Trophoblast cell (in vitro differentiated cells and primary cell): ENCODE results near the gene ARFGAP2.

Experiments used
- DNase-seq, 2 donors: peaks; one replicate each; pipeline ENCODE4 v3.0.0-alpha.2; 2016
- H2AFZ ChIP-seq: 2 replicates; pipeline ENCODE4 v1.6.1; 2013; ENCODE audit warnings: low read length, moderate library complexity, mild to moderate bottlenecking; ENCODE audit not compliant: insufficient read depth, poor library complexity
- H2AK5ac ChIP-seq: 2 replicates; pipeline ENCODE4 v1.6.1; 2013; ENCODE audit warnings: mild to moderate bottlenecking, low read length
- H2BK120ac ChIP-seq: 2 replicates; pipeline ENCODE4 v1.6.1; 2013; ENCODE audit warnings: low read length, mild to moderate bottlenecking, moderate library complexity; ENCODE audit not compliant: insufficient read depth, poor library complexity
- H2BK12ac ChIP-seq: 2 replicates; pipeline ENCODE4 v1.6.1; 2013; ENCODE audit warnings: mild to moderate bottlenecking, low read length, moderate library complexity
- H2BK5ac ChIP-seq: 2 replicates; pipeline ENCODE4 v1.6.1; 2013; ENCODE audit warnings: low read length, low read depth, moderate library complexity, mild to moderate bottlenecking; ENCODE audit not compliant: poor library complexity
- H3K14ac ChIP-seq: 2 replicates; pipeline ENCODE4 v1.6.1; 2013; ENCODE audit warnings: mild to moderate bottlenecking, low read length
- H3K18ac ChIP-seq: 2 replicates; pipeline ENCODE4 v1.6.1; 2013; ENCODE audit warnings: mild to moderate bottlenecking, low read length
- H3K23ac ChIP-seq: 2 replicates; pipeline ENCODE4 v1.6.1; 2013; ENCODE audit warnings: low read length
- H3K27ac ChIP-seq: 2 replicates; pipeline ENCODE4 v1.5.1; 2013; ENCODE audit warnings: low read depth, mild to moderate bottlenecking, inconsistent platforms, low read length, moderate library complexity
- H3K27me3 ChIP-seq: 2 replicates; pipeline ENCODE4 v1.6.1; 2013; ENCODE audit warnings: inconsistent platforms, mild to moderate bottlenecking, low read length, moderate library complexity; ENCODE audit not compliant: insufficient read depth
- H3K36me3 ChIP-seq, 2 experiments: 1 replicate in 1 of 2; 2 replicates in 1 of 2; pipeline ENCODE4 v1.6.1; 2013; ENCODE audit warnings: low read length in 2 of 2, mild to moderate bottlenecking in 2 of 2, moderate library complexity in 1 of 2; ENCODE audit not compliant: insufficient read depth in 2 of 2, control insufficient read depth in 1 of 2
- H3K4ac ChIP-seq: 2 replicates; pipeline ENCODE4 v1.6.1; 2013; ENCODE audit warnings: low read depth, mild to moderate bottlenecking, low read length, moderate library complexity
- H3K4me1 ChIP-seq, 2 experiments: 1 replicate in 1 of 2; 2 replicates in 1 of 2; pipeline ENCODE4 v1.6.1; 2013; ENCODE audit warnings: low read length in 2 of 2, mild to moderate bottlenecking in 2 of 2, moderate library complexity in 1 of 2; ENCODE audit not compliant: insufficient read depth in 2 of 2, control insufficient read depth in 1 of 2
- H3K4me2 ChIP-seq: 2 replicates; pipeline ENCODE4 v1.6.1; 2013; ENCODE audit warnings: inconsistent platforms, mild to moderate bottlenecking, low read length, moderate library complexity
- H3K4me3 ChIP-seq: 2 replicates; pipeline ENCODE4 v1.5.1; 2013; ENCODE audit warnings: mild to moderate bottlenecking, low read depth, low read length, inconsistent platforms
- H3K79me1 ChIP-seq: one replicate; pipeline ENCODE4 v1.6.1; 2013; ENCODE audit warnings: low read length
- H3K79me2 ChIP-seq: 2 replicates; pipeline ENCODE4 v1.6.1; 2013; ENCODE audit warnings: low read length, mild to moderate bottlenecking; ENCODE audit not compliant: control insufficient read depth, insufficient read depth, poor library complexity
- H3K9ac ChIP-seq: 2 replicates; pipeline ENCODE4 v1.6.1; 2013; ENCODE audit warnings: mild to moderate bottlenecking, low read length
- H3K9me3 ChIP-seq: 2 replicates; pipeline ENCODE4 v1.6.1; 2013; ENCODE audit warnings: low read depth, mild to moderate bottlenecking, control low read depth, inconsistent platforms, low read length; ENCODE audit not compliant: insufficient read depth
- H4K12ac ChIP-seq: 2 replicates; pipeline ENCODE4 v1.6.1; 2013; ENCODE audit warnings: low read depth, mild to moderate bottlenecking, low read length, moderate library complexity
- H4K8ac ChIP-seq: 2 replicates; pipeline ENCODE4 v1.6.1; 2013; ENCODE audit warnings: low read depth, mild to moderate bottlenecking, low read length, moderate library complexity
- H4K91ac ChIP-seq: one replicate; pipeline ENCODE4 v1.6.1; 2013; ENCODE audit warnings: low read depth, mild to moderate bottlenecking, low read length, moderate library complexity
- WGBS: extraction: QIAGEN DNeasy Blood & Tissue Kit; methylation state at CpG from one replicate; pipeline ENCODE4 v1.1.7; 2013; ENCODE audit warnings: missing lambda C conversion rate; ENCODE audit not compliant: insufficient read length, insufficient coverage; ENCODE audit errors: extremely low coverage; 5-methylcytosine and 5-hydroxymethylcytosine counted together

ARFGAP2 gene

DNA sequence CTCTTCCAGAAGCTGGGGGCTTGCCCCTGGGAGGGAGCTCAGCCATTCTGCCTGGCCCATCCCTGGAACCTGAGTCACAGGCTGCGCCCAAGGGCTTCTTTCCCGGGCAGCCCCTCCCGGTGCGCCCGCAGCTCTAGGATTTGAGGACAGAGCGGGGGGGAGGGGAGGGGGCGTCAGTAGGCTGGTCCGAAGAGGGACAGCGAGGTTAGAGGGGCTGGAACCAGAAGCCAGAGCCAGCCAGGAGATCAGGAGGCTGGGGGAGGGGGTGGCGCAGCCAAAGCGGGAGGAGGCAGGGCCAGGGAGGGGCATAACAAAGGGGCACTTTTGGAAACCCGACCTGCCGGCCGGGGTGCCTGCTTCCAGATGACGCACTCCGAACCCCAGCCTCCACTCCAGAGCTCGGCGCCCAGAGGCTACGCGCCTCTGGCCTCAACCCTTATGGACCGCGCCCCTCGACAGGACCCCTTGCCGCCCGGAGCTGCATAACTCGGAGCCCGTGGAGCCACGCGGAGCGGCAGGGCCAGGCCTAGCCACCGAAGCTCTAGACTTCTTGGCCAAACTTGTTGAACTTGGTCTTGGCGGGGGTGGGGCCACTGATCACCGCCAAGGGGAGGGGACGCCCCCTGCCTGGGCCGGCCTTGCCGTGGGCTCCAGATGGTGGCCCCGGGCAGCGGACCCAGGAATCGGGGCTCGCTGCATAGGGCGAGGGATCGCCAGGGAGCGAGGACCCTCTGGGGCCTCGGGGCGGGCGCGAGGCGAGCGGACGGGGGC, 8.8 kb upstream of the ARFGAP2 start:
- H4K91ac ChIP-seq = peak overlapping the region; percentile 82
- H3K4ac ChIP-seq = peak overlapping the region; percentile 98
- peak; percentile 80 to 90 for DNase-seq
- peak overlapping the region; percentile 44 for H2BK12ac ChIP-seq
- peaks cover 34 to 43% of the 10 kb centered on the region in 2 experiments for H3K4me1 ChIP-seq
- peak overlapping the region; percentile 87 for H3K27ac ChIP-seq
- H3K4me3 ChIP-seq = peak overlapping the region; percentile 88
- H2BK120ac ChIP-seq = peak overlapping the region; percentile 96
- H2BK5ac ChIP-seq = peak overlapping the region; percentile 81
- peak overlapping the region; percentile 64 for H3K4me2 ChIP-seq
- no peak overlapping the region for H3K23ac ChIP-seq
- peak overlapping the region; percentile 24 for H4K12ac ChIP-seq
- H2AK5ac ChIP-seq = peak overlapping the region; percentile 38
- peaks cover 16 to 18% of the 10 kb centered on the region in 2 experiments for H3K36me3 ChIP-seq
- H3K18ac ChIP-seq = peak overlapping the region; percentile 95
- H4K8ac ChIP-seq = peak overlapping the region; percentile 77
- peak overlapping the region; percentile 81 for H2AFZ ChIP-seq
- H3K9ac ChIP-seq = peak overlapping the region; percentile 73
- no peaks in the 10 kb centered on the region for H3K27me3 ChIP-seq
- H3K79me1 ChIP-seq = peaks cover 23% of the 10 kb centered on the region
- peaks cover 22% of the 10 kb centered on the region for H3K79me2 ChIP-seq
- WGBS = no CpG with 5 or more reads among the region's 50 CpGs
- no peaks in the 10 kb centered on the region for H3K9me3 ChIP-seq
- peak overlapping the region; percentile 98 for H3K14ac ChIP-seq

DNA sequence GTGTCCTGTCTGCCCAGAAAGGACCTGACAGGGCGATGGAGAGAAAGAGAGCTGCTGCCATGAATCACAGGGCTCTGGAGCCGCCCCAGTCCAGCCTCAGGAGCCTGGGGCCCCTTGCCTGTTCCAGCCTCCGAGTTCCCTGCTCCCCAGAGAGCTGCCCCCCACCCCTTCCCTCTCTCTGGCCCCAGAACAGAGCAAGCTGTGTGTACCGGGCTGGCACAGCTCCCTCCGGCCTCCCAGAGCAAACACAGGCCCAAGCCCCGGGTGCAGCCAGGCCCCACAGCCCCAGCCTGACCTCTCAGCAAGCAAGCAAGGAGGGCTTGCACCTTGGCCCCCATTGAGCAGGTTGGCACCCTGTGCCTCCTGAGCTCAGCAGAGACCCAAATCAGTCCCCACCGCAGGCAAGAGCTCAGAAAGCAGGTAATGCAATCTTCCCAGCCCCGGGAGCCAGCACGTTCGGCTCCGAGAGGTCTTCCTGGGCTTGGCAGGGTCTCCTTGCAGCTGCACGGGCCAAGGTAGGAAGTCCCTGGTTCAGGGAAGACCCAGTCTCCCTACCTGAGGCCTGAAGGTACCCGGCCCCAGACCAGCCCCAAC, 8.1 kb upstream of the ARFGAP2 start:
- Histone ChIP-seq H3K14ac (peak overlapping the region; percentile 41), H3K36me3 (peaks cover 23 to 24% of the 10 kb centered on the region in 2 experiments), H4K91ac (peak overlapping the region; percentile 76), H2BK5ac (peak overlapping the region; percentile 3), H3K4ac (peak overlapping the region; percentile 28), H3K9ac (peak overlapping the region; percentile 6), H4K8ac (peak overlapping the region; percentile 38), H3K4me3 (peak overlapping the region; percentile 3), H4K12ac (peak overlapping the region; percentile 48), H3K23ac (no peak overlapping the region), H2AFZ (no peak overlapping the region), H3K18ac (peak overlapping the region; percentile 68), H3K27me3 (no peaks in the 10 kb centered on the region), H2BK120ac (peak overlapping the region; percentile 47), H2AK5ac (peak overlapping the region; percentile 44), H3K4me2 (peak overlapping the region; percentile 64), H3K79me2 (peaks cover 22% of the 10 kb centered on the region), H2BK12ac (peak overlapping the region; percentile 25), H3K9me3 (no peaks in the 10 kb centered on the region), H3K79me1 (peaks cover 23% of the 10 kb centered on the region), H3K4me1 (peaks cover 34 to 42% of the 10 kb centered on the region in 2 experiments), H3K27ac (peak overlapping the region; percentile 41)
- DNase-seq = no peak
- WGBS = no CpG with 5 or more reads among the region's 13 CpGs

DNA sequence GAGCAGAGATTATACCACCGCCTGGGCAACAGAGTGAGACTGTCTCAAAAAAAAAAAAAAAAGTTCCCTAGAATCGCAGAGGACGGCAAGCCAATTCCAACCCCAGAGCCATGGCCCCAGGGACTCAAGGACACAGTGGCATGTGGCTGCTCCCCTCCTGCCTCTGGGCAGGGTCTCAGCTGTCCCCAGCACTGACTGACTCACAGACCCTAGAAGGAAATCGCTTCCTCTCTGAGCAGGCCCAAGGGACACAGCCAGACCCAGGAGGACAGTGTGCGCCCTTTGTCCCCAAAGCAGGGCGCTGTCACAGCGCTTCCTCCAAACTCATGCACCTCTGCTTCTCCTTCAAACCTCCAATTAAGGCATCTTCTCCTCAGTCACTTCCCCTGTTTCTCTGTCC, 7.3 kb upstream of the ARFGAP2 start:
- no peaks in the 10 kb centered on the region for H3K27me3 ChIP-seq
- H4K12ac ChIP-seq = no peak overlapping the region
- no peak overlapping the region for H2BK5ac ChIP-seq
- H3K23ac ChIP-seq = no peak overlapping the region
- peaks cover 23% of the 10 kb centered on the region for H3K79me1 ChIP-seq
- H3K18ac ChIP-seq = peak overlapping the region; percentile 4
- H3K9ac ChIP-seq = no peak overlapping the region
- no peak overlapping the region for H2AFZ ChIP-seq
- H2BK12ac ChIP-seq = no peak overlapping the region
- H3K79me2 ChIP-seq = peaks cover 22% of the 10 kb centered on the region
- no peak overlapping the region for H4K8ac ChIP-seq
- no peaks in the 10 kb centered on the region for H3K9me3 ChIP-seq
- no peak overlapping the region for H2BK120ac ChIP-seq
- peaks cover 30% of the 10 kb centered on the region in 2 experiments for H3K36me3 ChIP-seq
- H3K4me2 ChIP-seq = no peak overlapping the region
- no peak overlapping the region for H3K14ac ChIP-seq
- peak overlapping the region; percentile 28 for H3K4ac ChIP-seq
- peaks cover 33 to 36% of the 10 kb centered on the region in 2 experiments for H3K4me1 ChIP-seq
- H2AK5ac ChIP-seq = no peak overlapping the region
- H4K91ac ChIP-seq = no peak overlapping the region
- no peak for DNase-seq
- H3K27ac ChIP-seq = peak overlapping the region; percentile 18
- no CpG with 5 or more reads among the region's 7 CpGs for WGBS
- H3K4me3 ChIP-seq = no peak overlapping the region

DNA sequence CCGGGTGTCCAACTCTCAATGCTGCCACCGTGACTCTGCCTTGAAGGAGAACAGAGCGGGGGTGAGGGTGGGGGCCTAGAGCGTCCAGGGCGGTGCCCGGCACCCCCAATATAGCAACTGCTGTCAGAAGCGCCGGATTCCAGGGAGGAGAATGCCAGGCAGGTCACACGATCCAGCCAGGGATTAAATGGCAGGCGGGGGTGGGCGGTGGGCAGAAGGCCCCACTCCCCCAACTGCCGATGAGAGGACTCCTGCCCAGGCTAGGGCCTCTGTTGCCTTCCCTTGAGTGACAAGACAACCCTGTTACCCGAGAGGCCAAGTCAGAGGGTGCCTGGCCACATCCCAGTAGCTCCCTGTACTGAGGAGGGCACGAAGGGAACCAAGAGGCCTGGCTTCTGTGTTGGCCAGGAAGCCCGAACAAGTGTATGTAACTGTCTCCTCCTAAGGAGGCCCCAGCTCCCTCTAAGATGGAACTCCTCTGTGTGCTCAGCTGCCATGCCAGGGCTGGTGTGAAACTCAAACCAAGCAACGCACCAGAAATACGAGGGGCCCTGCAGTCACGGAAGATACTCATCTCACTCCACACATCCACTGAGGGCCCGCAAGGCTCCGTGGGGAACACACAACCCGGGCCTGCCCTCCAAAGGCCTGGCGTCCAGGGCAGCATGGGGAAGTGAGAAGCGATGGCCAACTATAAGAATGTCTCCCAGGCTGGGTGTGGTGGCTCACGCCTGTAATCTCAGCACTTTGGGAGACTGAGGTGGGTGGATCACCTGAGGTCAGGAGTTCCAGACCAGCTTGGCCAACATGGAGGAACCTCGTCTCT, 6.6 kb upstream of the ARFGAP2 start:
- H2AFZ ChIP-seq = no peak overlapping the region
- H4K91ac ChIP-seq = no peak overlapping the region
- no peak overlapping the region for H3K9ac ChIP-seq
- no peak for DNase-seq
- peaks cover 30 to 34% of the 10 kb centered on the region in 2 experiments for H3K4me1 ChIP-seq
- no peaks in the 10 kb centered on the region for H3K27me3 ChIP-seq
- peak overlapping the region; percentile 29 for H3K18ac ChIP-seq
- no peak overlapping the region for H3K4me2 ChIP-seq
- no peak overlapping the region for H2BK120ac ChIP-seq
- H3K79me1 ChIP-seq = peaks cover 23% of the 10 kb centered on the region
- peaks cover 37% of the 10 kb centered on the region in 2 experiments for H3K36me3 ChIP-seq
- peak overlapping the region; percentile 55 for H3K4ac ChIP-seq
- no peak overlapping the region for H3K23ac ChIP-seq
- H2BK12ac ChIP-seq = peak overlapping the region; percentile 27
- no CpG with 5 or more reads among the region's 25 CpGs for WGBS
- no peak overlapping the region for H4K8ac ChIP-seq
- H3K14ac ChIP-seq = no peak overlapping the region
- peak overlapping the region; percentile 49 for H2AK5ac ChIP-seq
- H3K4me3 ChIP-seq = no peak overlapping the region
- H3K9me3 ChIP-seq = no peaks in the 10 kb centered on the region
- H3K27ac ChIP-seq = no peak overlapping the region
- no peak overlapping the region for H2BK5ac ChIP-seq
- H4K12ac ChIP-seq = no peak overlapping the region
- peaks cover 22% of the 10 kb centered on the region for H3K79me2 ChIP-seq
